ENCODE measurements around the gene UBE2M. TPM values are rescaled to one million over a fixed set of nuclear protein-coding genes. Genes with fewer than 3 reads are reported as not detected.

The UBE2M gene
- total and polyA plus RNA-seq, 4 experiments from 2014 or later = 12.4 to 58.3 (median 39.5) TPM

DNA sequence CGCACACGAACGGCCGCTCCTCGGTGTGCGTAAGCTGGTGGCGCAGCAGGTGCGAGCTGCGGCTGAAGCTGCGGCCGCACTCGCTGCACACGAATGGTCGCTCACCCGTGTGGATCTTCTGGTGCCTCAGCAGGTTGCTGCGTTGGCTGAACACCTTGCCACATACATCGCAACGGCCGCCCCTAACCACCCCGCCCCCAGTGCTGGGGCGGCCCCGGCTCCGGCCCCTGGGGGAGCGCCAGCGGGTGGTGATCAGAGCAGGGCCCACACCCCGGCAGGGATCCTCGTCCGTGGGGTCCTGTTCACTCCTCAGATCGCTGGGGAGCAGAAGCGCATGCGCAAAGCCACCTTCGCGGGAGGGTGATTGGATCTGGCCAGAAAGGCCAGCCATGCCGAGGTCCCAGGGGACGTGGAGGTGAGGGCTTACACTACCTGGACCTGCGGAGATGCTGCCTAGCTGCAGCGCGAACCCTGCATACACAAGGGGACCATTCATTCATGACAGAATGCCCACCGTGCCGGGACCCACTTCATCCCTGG lies 4.7 kb upstream of the UBE2M start:
- POLR2A ChIA-PET (ENCODE audit: partially characterized antibody) = interaction anchor here (0.6 to 7.3 kb wide), 10 partner anchors 9 to 284 kb away, joined by 3 to 104 read pairs (median 10); partner anchors contain the start of genes CHMP2A, MZF1, TRIM28 and ZBTB45
- H3K27me3 Mint-ChIP-seq = no peaks in the 10 kb centered on the region
- peak overlapping the region; percentile 46 for H3K27ac ChIP-seq (ENCODE audit: low read depth, low read length)
- no peaks in the 10 kb centered on the region for H3K36me3 ChIP-seq (ENCODE audit: insufficient read depth, low read length)
- no peaks in the 10 kb centered on the region for H3K27me3 ChIP-seq (ENCODE audit: insufficient read depth, low read length)
- H3K4me3 Mint-ChIP-seq = peak overlapping the region; percentile 86 to 92 (median 89)
- H3K4me1 ChIP-seq (ENCODE audit: insufficient read depth, low read length) = peaks cover 47% of the 10 kb centered on the region
- H3K36me3 Mint-ChIP-seq = peaks cover 0 to 9% of the 10 kb centered on the region in 2 donors
- CTCF ChIA-PET (ENCODE audit: partially characterized antibody) = interaction anchor here (1.3 to 3.1 kb wide), 2 partner anchors 19 to 43 kb away, joined by 4 to 12 read pairs; partner anchors contain the start of gene ZBTB45
- peak overlapping the region in 1 of 2 donors; percentile 55 for H3K4me3 ChIP-seq (ENCODE audit: low read length in 2 of 2)
- H3K4me1 Mint-ChIP-seq = peaks cover 8 to 63% (median 37%) of the 10 kb centered on the region in 4 donors
- intact Hi-C loops (cut with micrococcal nuclease) = no loop called here
- peak in 2 of 5 donors; percentile 22 to 46 for DNase-seq
- peak overlapping the region in 4 of 7 donors; percentile 66 to 97 (median 86) for H3K27ac Mint-ChIP-seq
- peaks cover 0 to 2% (median 0%) of the 10 kb centered on the region in 8 donors for H3K9me3 Mint-ChIP-seq
- no peaks in the 10 kb centered on the region for H3K9me3 ChIP-seq (ENCODE audit: control insufficient read depth in 1 of 2, low read length in 2 of 2)

DNA sequence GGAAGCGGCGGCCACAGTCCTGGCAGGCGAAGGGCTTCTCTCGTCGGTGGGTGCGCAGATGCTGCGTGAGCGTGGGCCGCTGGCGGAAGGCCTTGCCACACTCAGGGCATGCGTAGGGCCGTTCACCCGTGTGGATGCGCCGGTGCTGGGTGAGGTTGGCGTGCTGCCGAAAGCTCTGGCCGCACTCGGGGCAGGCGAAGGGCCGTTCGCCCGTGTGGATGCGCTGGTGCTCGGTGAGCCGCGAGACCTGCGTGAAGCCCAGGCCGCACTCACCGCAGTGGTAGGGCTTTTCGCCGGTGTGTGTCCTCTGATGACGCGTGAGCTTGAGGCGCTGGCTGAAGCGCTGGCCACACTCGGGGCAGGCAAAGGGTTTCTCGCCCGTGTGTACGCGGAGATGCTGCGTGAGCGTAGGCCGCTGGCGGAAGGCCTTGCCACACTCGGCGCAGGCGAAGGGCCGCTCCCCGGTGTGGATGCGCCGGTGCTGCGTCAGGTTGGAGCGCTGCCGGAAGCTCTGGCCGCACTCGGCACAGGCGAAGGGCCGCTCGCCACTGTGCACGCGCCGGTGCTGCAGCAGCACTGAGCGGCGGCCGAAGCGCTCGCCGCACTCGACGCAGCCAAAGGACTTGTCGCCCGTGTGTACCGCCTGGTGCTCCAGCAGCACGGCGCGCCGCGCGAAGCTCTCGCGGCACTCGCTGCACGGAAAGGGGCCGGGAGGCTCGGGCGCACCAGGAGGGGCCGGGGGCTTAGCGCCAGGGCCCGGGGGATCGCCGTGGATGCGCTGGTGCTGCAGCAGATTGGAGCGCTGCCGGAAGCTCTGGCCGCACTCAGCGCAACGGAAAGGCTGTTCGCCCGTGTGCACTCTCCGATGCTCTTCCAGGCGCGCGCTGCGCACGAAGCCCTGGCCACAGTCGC lies 4.0 kb upstream of the UBE2M start:
- ChIA-PET POLR2A (ENCODE audit: partially characterized antibody) (interaction anchor here (0.6 to 7.3 kb wide), 13 partner anchors 8 to 816 kb away, joined by 3 to 104 read pairs (median 3); partner anchors contain the start of genes CHMP2A, MZF1, TRIM28 and ZBTB45), CTCF (ENCODE audit: partially characterized antibody) (interaction anchor here (1.3 to 3.1 kb wide), 2 partner anchors 19 to 43 kb away, joined by 4 to 12 read pairs; partner anchors contain the start of gene ZBTB45)
- peaks cover 0 to 2% (median 0%) of the 10 kb centered on the region in 8 donors for H3K9me3 Mint-ChIP-seq
- H3K36me3 ChIP-seq (ENCODE audit: insufficient read depth, low read length) = no peaks in the 10 kb centered on the region
- H3K36me3 Mint-ChIP-seq = peaks cover 0 to 14% of the 10 kb centered on the region in 2 donors
- H3K27ac Mint-ChIP-seq = peak overlapping the region; percentile 13 to 97 (median 84)
- no peaks in the 10 kb centered on the region for H3K27me3 Mint-ChIP-seq
- peak overlapping the region; percentile 46 for H3K27ac ChIP-seq (ENCODE audit: low read depth, low read length)
- H3K4me1 ChIP-seq (ENCODE audit: insufficient read depth, low read length) = peaks cover 54% of the 10 kb centered on the region
- H3K4me3 ChIP-seq (ENCODE audit: low read length in 2 of 2) = peak overlapping the region; percentile 34 to 55
- peaks cover 13 to 70% (median 41%) of the 10 kb centered on the region in 4 donors for H3K4me1 Mint-ChIP-seq
- H3K4me3 Mint-ChIP-seq = peak overlapping the region; percentile 86 to 92 (median 89)
- intact Hi-C loops (cut with micrococcal nuclease) = no loop called here
- no peaks in the 10 kb centered on the region for H3K9me3 ChIP-seq (ENCODE audit: control insufficient read depth in 1 of 2, low read length in 2 of 2)
- H3K27me3 ChIP-seq (ENCODE audit: insufficient read depth, low read length) = no peaks in the 10 kb centered on the region
- DNase-seq = peak; percentile 35 to 39 (median 37)

DNA sequence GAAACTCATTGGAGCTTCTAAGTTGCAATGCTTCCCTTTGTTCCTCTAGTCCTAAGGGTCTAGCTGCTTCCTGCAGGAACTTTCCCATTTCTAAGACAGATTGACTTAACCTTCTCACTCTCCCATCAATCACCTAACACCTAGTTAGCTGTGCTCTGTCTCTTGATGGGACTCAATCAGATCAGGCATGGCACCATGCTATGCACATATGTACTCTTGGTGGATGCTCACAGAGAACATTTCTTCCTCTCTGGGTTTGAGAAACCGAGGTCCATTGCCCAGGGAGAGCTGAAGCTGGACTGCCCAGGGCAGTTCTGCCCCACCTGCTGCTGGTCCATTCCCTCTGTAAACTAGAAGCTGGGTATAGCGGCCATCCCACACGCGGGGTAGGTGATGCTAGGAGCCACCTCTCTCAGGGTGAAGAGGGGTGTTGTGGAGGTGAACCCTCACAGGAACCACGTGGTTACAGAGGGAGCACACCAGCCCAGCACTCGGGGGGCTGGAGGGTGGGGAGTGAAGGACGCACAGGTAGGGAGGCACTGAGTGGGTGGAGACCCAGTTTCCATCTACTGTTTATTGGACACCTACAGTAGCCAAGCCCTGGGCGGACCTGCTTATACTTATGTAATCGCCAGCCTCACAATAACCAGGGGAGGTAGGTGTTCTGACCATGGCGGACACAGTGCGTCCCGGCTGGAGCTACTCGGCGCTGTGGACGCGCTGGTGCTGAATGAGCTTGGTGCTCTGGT lies 3.1 kb upstream of the UBE2M start:
- intact Hi-C loops (cut with micrococcal nuclease) = no loop called here
- Histone ChIP-seq H3K9me3 (ENCODE audit: control insufficient read depth in 1 of 2, low read length in 2 of 2) (no peaks in the 10 kb centered on the region), H3K36me3 (ENCODE audit: insufficient read depth, low read length) (peaks cover 2% of the 10 kb centered on the region), H3K4me3 (ENCODE audit: low read length in 2 of 2) (peak overlapping the region in 1 of 2 donors; percentile 55), H3K27me3 (ENCODE audit: insufficient read depth, low read length) (no peaks in the 10 kb centered on the region), H3K27ac (ENCODE audit: low read depth, low read length) (peak overlapping the region; percentile 46), H3K4me1 (ENCODE audit: insufficient read depth, low read length) (peaks cover 62% of the 10 kb centered on the region)
- H3K36me3 Mint-ChIP-seq = peaks cover under 1 to 15% of the 10 kb centered on the region in 2 donors
- peaks cover 0 to 2% (median 0%) of the 10 kb centered on the region in 8 donors for H3K9me3 Mint-ChIP-seq
- no peaks in the 10 kb centered on the region for H3K27me3 Mint-ChIP-seq
- H3K27ac Mint-ChIP-seq = peak overlapping the region; percentile 43 to 97 (median 76)
- ChIA-PET CTCF (ENCODE audit: partially characterized antibody) (interaction anchor here (1.3 to 3.1 kb wide), 2 partner anchors 20 to 42 kb away, joined by 4 to 12 read pairs; partner anchors contain the start of gene ZBTB45), POLR2A (ENCODE audit: partially characterized antibody) (interaction anchor here (0.6 to 7.3 kb wide), 9 partner anchors 10 to 816 kb away, joined by 3 to 104 read pairs (median 15); partner anchors contain the start of genes MZF1, TRIM28 and ZBTB45)
- peak in 1 of 5 donors; percentile 34 for DNase-seq
- peak overlapping the region; percentile 86 to 92 (median 89) for H3K4me3 Mint-ChIP-seq
- peaks cover 18 to 79% (median 47%) of the 10 kb centered on the region in 4 donors for H3K4me1 Mint-ChIP-seq

DNA sequence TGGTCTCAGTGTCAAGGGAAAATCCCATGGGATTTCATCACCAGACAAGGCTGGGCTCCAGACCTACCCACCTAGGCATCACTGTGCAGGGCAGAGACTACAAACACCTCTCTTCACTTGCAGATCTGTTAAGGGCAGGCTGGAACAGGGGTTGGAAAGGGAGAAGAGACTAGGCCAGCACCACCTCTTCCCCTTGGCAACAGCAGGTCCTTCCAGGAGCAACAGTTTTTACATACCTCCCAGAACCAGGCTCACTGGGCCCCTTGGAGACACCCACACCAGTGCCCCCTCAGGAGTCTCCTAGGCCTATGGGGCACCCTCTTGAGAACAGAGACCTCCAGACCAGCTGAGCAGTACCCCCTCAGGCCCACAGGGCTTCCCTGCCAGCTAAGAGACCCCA lies 2.5 kb upstream of the UBE2M start:
- DNase-seq = no peak
- CTCF ChIA-PET (ENCODE audit: partially characterized antibody) = no interaction called here

DNA sequence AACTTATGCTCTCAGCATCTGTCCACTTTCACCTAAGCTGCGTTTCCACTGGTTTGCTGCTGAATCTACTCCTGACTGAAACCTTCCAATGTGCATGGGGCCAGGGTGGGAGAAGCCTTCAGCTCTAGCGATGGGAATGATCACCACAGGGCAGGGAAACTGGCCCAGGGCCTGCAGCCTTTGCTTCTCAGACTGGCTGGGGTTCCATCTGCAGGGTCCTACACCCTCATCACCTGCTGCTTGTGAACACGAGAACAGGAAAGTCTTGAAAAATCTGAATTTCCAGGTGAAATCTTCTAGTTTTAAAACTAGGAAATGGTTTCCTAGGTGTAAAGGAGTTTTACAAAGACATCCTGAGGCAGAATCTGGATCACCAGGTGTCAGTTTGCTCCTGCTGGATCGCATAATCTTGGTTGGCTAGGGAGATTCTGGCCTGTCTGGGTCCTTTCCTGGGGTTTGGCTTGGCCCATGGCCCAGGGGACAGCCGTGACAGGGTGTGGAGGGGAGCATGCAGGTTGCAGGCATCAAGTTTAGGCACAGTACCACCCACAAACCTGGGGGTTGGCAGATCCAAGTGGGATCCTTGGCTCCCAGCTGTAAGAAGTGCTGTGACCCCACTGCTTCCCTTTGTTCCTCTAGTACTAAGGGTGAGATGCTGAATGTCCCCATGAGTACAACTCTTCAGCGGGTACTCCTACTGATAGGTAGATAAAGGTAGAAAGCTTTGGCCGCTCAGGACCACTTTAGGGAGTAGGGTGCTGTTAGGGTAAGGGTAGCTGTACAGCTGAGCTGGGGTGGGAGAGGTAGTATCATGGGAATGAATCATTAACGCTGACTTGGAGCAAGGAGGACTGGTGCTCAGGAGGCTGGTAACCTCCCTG lies 1.8 kb upstream of the UBE2M start:
- no peak overlapping the region for H3K4me3 ChIP-seq (ENCODE audit: low read length in 2 of 2)
- H3K4me1 ChIP-seq (ENCODE audit: insufficient read depth, low read length) = peaks cover 75% of the 10 kb centered on the region
- peaks cover 9% of the 10 kb centered on the region for H3K36me3 ChIP-seq (ENCODE audit: insufficient read depth, low read length)
- no peaks in the 10 kb centered on the region for H3K9me3 ChIP-seq (ENCODE audit: control insufficient read depth in 1 of 2, low read length in 2 of 2)
- H3K9me3 Mint-ChIP-seq = peaks cover 0 to 2% (median 0%) of the 10 kb centered on the region in 8 donors
- no peak for DNase-seq
- H3K4me1 Mint-ChIP-seq = peaks cover 22 to 91% (median 55%) of the 10 kb centered on the region in 4 donors
- intact Hi-C loops (cut with micrococcal nuclease) = no loop called here
- H3K27me3 ChIP-seq (ENCODE audit: insufficient read depth, low read length) = no peaks in the 10 kb centered on the region
- H3K27me3 Mint-ChIP-seq = no peaks in the 10 kb centered on the region
- peak overlapping the region; percentile 92 to 98 (median 97) for H3K4me3 Mint-ChIP-seq
- peak overlapping the region; percentile 97 to 99 (median 99) for H3K27ac Mint-ChIP-seq
- H3K36me3 Mint-ChIP-seq = peaks cover 6 to 24% of the 10 kb centered on the region in 2 donors
- POLR2A ChIA-PET (ENCODE audit: partially characterized antibody) = interaction anchor here (1.4 to 7.3 kb wide), 8 partner anchors 9 to 41 kb away, joined by 3 to 104 read pairs (median 13); partner anchors contain the start of genes MZF1, TRIM28 and ZBTB45
- CTCF ChIA-PET (ENCODE audit: partially characterized antibody) = no interaction called here
- peak overlapping the region; percentile 99 for H3K27ac ChIP-seq (ENCODE audit: low read depth, low read length)

More for the DNA sequence above, 2.5 kb upstream of the UBE2M start:
- Mint-ChIP-seq H3K9me3 (peaks cover 0 to 2% (median 0%) of the 10 kb centered on the region in 8 donors), H3K4me3 (peak overlapping the region in 7 of 8 donors; percentile 87 to 97 (median 91)), H3K4me1 (peaks cover 22 to 85% (median 51%) of the 10 kb centered on the region in 4 donors), H3K27ac (peak overlapping the region in 5 of 7 donors; percentile 43 to 99 (median 97)), H3K27me3 (no peaks in the 10 kb centered on the region), H3K36me3 (peaks cover 6 to 20% of the 10 kb centered on the region in 2 donors)
- intact Hi-C loops (cut with micrococcal nuclease) = no loop called here
- POLR2A ChIA-PET (ENCODE audit: partially characterized antibody) = interaction anchor here (1.4 to 7.3 kb wide), 6 partner anchors 9 to 41 kb away, joined by 3 to 104 read pairs (median 24); partner anchors contain the start of genes MZF1, TRIM28 and ZBTB45
- no peaks in the 10 kb centered on the region for H3K27me3 ChIP-seq (ENCODE audit: insufficient read depth, low read length)
- H3K27ac ChIP-seq (ENCODE audit: low read depth, low read length) = no peak overlapping the region
- H3K36me3 ChIP-seq (ENCODE audit: insufficient read depth, low read length) = peaks cover 8% of the 10 kb centered on the region
- no peak overlapping the region for H3K4me3 ChIP-seq (ENCODE audit: low read length in 2 of 2)
- H3K9me3 ChIP-seq (ENCODE audit: control insufficient read depth in 1 of 2, low read length in 2 of 2) = no peaks in the 10 kb centered on the region
- H3K4me1 ChIP-seq (ENCODE audit: insufficient read depth, low read length) = peaks cover 69% of the 10 kb centered on the region

Data from CD4-positive, alpha-beta memory T cell (primary cell).